ENCODE data around the gene TEX38. TPM values are rescaled to one million over a fixed set of nuclear protein-coding genes. Genes with fewer than 3 reads are reported as not detected.

The TEX38 gene
- total RNA-seq, 3 donors from 2014 or later (not counting 1 experiment from before 2014, with no cell fraction given), result 0.26 to 0.75 TPM; not detected in 1

DNA sequence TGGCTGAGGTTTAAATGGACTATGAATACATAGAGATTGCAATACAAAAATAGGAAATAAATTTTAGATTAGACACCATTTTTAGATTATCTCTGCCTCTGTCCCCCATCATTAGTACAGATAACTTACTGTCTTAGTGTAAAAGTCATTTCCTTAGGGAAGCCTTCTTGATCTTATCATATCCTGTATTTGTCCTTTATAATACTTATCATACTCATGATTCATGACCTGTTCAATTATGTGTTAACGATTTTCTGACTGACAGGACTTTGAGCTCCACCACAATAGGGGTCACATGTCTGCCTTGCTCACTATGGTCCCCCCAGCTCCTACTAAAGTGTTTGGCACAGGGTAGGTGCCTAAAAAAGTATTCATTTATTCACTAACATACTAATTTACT is 14.6 kb downstream of the TEX38 start:
- Mint-ChIP-seq H3K9me3 (no peaks in the 10 kb centered on the region), H3K4me3 (no peak overlapping the region), H3K4me1 (peaks cover 4 to 5% of the 10 kb centered on the region in 2 donors), H3K27ac (no peak overlapping the region), H3K36me3 (peaks cover 70% of the 10 kb centered on the region), H3K27me3 (ENCODE audit: low read depth in 2 of 2) (no peaks in the 10 kb centered on the region)
- no peak for DNase-seq
- no peaks in the 10 kb centered on the region for H3K4me1 ChIP-seq (ENCODE audit: control insufficient read depth, insufficient read depth, low read length)
- intact Hi-C loops (cut with micrococcal nuclease), result no loop called here
- TF ChIP-seq, protein P1, sequence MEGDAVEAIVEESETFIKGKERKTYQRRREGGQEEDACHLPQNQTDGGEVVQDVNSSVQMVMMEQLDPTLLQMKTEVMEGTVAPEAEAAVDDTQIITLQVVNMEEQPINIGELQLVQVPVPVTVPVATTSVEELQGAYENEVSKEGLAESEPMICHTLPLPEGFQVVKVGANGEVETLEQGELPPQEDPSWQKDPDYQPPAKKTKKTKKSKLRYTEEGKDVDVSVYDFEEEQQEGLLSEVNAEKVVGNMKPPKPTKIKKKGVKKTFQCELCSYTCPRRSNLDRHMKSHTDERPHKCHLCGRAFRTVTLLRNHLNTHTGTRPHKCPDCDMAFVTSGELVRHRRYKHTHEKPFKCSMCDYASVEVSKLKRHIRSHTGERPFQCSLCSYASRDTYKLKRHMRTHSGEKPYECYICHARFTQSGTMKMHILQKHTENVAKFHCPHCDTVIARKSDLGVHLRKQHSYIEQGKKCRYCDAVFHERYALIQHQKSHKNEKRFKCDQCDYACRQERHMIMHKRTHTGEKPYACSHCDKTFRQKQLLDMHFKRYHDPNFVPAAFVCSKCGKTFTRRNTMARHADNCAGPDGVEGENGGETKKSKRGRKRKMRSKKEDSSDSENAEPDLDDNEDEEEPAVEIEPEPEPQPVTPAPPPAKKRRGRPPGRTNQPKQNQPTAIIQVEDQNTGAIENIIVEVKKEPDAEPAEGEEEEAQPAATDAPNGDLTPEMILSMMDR (IDR thresholded peaks at IDR 0.05), result no peak
- no peak overlapping the region for H3K27ac ChIP-seq (ENCODE audit: low read length)
- H3K4me3 ChIP-seq (ENCODE audit: low read length), result no peak overlapping the region
- H3K27me3 ChIP-seq (ENCODE audit: control insufficient read depth, insufficient read depth, low read length), result no peaks in the 10 kb centered on the region
- no peak for ATAC-seq
- 25% methylated on average over 1 of the region's 1 CpG for WGBS (ENCODE audit: insufficient coverage)
- peaks cover 100% of the 10 kb centered on the region for H3K36me3 ChIP-seq (ENCODE audit: control insufficient read depth, insufficient read depth, low read length)
- no peaks in the 10 kb centered on the region for H3K9me3 ChIP-seq (ENCODE audit: control insufficient read depth, insufficient read depth, low read length)

DNA sequence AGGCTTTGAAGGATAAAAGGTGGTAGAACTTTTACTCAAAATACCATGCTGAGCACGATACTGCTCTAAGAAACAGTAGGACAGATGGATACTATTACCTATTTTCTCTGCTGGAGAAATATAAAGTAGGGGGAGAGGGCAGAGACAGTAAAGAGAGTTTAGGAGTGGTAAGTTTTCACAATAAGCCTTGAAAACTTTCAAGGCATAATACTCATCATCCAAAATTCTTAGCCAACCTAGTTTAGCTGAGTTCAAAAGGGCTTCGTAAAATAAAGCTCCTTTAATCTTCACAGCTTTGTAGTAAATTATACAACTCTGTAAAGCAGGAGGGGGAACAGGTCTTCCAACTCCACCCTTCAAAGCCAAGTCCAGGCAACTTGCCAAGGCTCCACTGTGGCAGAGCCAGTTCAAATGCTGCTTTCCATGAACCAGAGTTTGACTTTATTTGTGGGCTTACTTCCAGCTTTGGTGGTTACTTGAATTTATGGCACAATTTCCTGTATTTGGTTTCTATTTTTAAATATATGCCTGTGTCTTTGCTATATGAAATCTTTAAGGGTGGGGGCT is 15.5 kb downstream of the TEX38 start:
- DNase-seq (no peak), ATAC-seq (no peak)
- H3K27ac ChIP-seq (ENCODE audit: low read length), result no peak overlapping the region
- H3K36me3 ChIP-seq (ENCODE audit: control insufficient read depth, insufficient read depth, low read length), result peaks cover 99% of the 10 kb centered on the region
- intact Hi-C loops (cut with micrococcal nuclease), result no loop called here
- peaks cover 3 to 4% of the 10 kb centered on the region in 2 donors for H3K4me1 Mint-ChIP-seq
- H3K27me3 Mint-ChIP-seq (ENCODE audit: low read depth in 2 of 2), result no peaks in the 10 kb centered on the region
- H3K27ac Mint-ChIP-seq, result no peak overlapping the region
- H3K4me1 ChIP-seq (ENCODE audit: control insufficient read depth, insufficient read depth, low read length), result no peaks in the 10 kb centered on the region
- H3K36me3 Mint-ChIP-seq, result peaks cover 66% of the 10 kb centered on the region
- no peaks in the 10 kb centered on the region for H3K9me3 Mint-ChIP-seq
- no peaks in the 10 kb centered on the region for H3K9me3 ChIP-seq (ENCODE audit: control insufficient read depth, insufficient read depth, low read length)
- no peaks in the 10 kb centered on the region for H3K27me3 ChIP-seq (ENCODE audit: control insufficient read depth, insufficient read depth, low read length)
- H3K4me3 Mint-ChIP-seq, result no peak overlapping the region
- no peak overlapping the region for H3K4me3 ChIP-seq (ENCODE audit: low read length)
- WGBS (ENCODE audit: insufficient coverage), result 100% methylated on average over 1 of the region's 2 CpGs
- TF ChIP-seq, protein P1 (IDR thresholded peaks at IDR 0.05), result no peak

DNA sequence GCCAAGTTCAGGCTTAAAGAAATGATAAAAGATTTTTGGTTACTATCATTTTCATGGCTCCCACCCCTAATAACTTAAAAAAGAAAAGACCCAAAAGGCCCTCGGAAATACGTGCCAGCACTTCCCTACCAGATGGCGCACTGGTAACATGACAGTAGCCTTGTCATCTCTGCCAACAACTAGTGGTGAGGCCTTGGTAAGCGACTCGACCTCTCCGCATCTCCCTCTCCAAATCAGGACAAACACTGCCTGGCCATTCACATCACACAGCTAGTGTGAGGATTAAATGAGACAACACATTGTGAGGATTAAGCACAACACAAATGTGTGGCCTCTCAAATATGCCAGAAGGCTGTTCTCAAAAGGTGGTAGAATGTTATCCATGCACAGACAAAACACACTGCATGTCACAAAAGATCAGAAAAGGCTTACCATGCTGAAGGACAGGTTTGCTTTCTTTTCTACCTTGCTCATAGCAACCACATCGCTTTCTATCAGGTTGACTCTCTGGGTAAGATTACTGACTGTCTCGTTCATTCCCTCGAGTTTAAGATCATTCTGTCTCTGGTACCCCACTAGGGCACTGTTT is 16.4 kb downstream of the TEX38 start:
- Histone ChIP-seq H3K4me1 (ENCODE audit: control insufficient read depth, insufficient read depth, low read length) (no peaks in the 10 kb centered on the region), H3K4me3 (ENCODE audit: low read length) (no peak overlapping the region), H3K36me3 (ENCODE audit: control insufficient read depth, insufficient read depth, low read length) (peaks cover 97% of the 10 kb centered on the region), H3K27ac (ENCODE audit: low read length) (no peak overlapping the region), H3K9me3 (ENCODE audit: control insufficient read depth, insufficient read depth, low read length) (no peaks in the 10 kb centered on the region), H3K27me3 (ENCODE audit: control insufficient read depth, insufficient read depth, low read length) (no peaks in the 10 kb centered on the region)
- TF ChIP-seq, protein P1 (IDR thresholded peaks at IDR 0.05), result no peak
- H3K4me3 Mint-ChIP-seq, result no peak overlapping the region
- H3K4me1 Mint-ChIP-seq, result peaks cover 4 to 5% of the 10 kb centered on the region in 2 donors
- no peaks in the 10 kb centered on the region for H3K9me3 Mint-ChIP-seq
- no peak for DNase-seq
- no peak for ATAC-seq
- 78% methylated on average over 9 of the region's 9 CpGs for WGBS (ENCODE audit: insufficient coverage)
- intact Hi-C loops (cut with micrococcal nuclease), result no loop called here
- peaks cover 65% of the 10 kb centered on the region for H3K36me3 Mint-ChIP-seq
- no peak overlapping the region for H3K27ac Mint-ChIP-seq
- no peaks in the 10 kb centered on the region for H3K27me3 Mint-ChIP-seq (ENCODE audit: low read depth in 2 of 2)

DNA sequence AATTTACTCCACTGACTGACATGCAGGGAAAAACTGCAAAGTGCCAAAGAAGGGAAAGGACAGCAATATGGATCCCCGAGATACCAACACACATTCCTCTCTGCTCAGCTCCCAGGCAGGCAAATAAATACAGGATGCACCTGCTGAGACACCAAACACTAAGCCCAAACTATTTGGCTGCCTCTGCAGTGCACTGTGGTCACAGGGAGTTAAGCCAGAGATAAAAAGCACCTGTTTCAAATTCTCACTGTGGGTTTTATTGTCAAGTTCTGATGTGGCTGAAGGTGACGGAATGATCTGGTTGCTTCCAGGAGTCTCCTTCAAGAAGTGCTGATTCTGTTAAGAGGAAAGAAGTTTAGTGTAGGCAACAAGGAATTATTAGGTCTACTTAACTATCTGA is 17.7 kb downstream of the TEX38 start:
- Mint-ChIP-seq H3K4me3 (no peak overlapping the region), H3K36me3 (peaks cover 62% of the 10 kb centered on the region), H3K27ac (no peak overlapping the region), H3K9me3 (no peaks in the 10 kb centered on the region), H3K27me3 (ENCODE audit: low read depth in 2 of 2) (no peaks in the 10 kb centered on the region), H3K4me1 (peaks cover 4 to 5% of the 10 kb centered on the region in 2 donors)
- intact Hi-C loops (cut with micrococcal nuclease), result no loop called here
- H3K36me3 ChIP-seq (ENCODE audit: control insufficient read depth, insufficient read depth, low read length), result peaks cover 86% of the 10 kb centered on the region
- H3K4me1 ChIP-seq (ENCODE audit: control insufficient read depth, insufficient read depth, low read length), result no peaks in the 10 kb centered on the region
- ATAC-seq (no peak), DNase-seq (no peak)
- TF ChIP-seq, protein P1 (IDR thresholded peaks at IDR 0.05), result no peak
- WGBS (ENCODE audit: insufficient coverage), result 63% methylated on average over 2 of the region's 2 CpGs
- no peaks in the 10 kb centered on the region for H3K9me3 ChIP-seq (ENCODE audit: control insufficient read depth, insufficient read depth, low read length)
- H3K27me3 ChIP-seq (ENCODE audit: control insufficient read depth, insufficient read depth, low read length), result no peaks in the 10 kb centered on the region
- no peak overlapping the region for H3K27ac ChIP-seq (ENCODE audit: low read length)
- H3K4me3 ChIP-seq (ENCODE audit: low read length), result no peak overlapping the region

All from natural killer cell (primary cell).